HK-2 (cell line): Measurements from ENCODE around the gene ZC3H4.

Source experiments
- DNase-seq: peaks from one replicate; pipeline ENCODE4 v3.0.0-alpha.2; 2018; ENCODE audit not compliant: unreplicated experiment

ZC3H4 gene

GRCh38 chr19:47021536-47022139 lies 91.9 kb downstream of the ZC3H4 start:
- no peak for DNase-seq

GRCh38 chr19:47020992-47021496 lies 92.5 kb downstream of the ZC3H4 start:
- peak; percentile 25 for DNase-seq

- DNase-seq = no peak
These were observed 93.3 kb downstream of the ZC3H4 start for GRCh38 chr19:47020132-47020805.

- no peak for DNase-seq
These were observed 94.0 kb downstream of the ZC3H4 start, which contains the start of gene NPAS1 for GRCh38 chr19:47019431-47020041. Gene NPAS1 (plus strand): TSS chr19:47019837. CDS start chr19:47021048, 1,211 bp downstream.

- DNase-seq = no peak
These were observed 94.7 kb downstream of the ZC3H4 start for GRCh38 chr19:47018923-47019322.
